Measurements from ENCODE around the gene ZBTB18.

The ZBTB18 gene

DNA sequence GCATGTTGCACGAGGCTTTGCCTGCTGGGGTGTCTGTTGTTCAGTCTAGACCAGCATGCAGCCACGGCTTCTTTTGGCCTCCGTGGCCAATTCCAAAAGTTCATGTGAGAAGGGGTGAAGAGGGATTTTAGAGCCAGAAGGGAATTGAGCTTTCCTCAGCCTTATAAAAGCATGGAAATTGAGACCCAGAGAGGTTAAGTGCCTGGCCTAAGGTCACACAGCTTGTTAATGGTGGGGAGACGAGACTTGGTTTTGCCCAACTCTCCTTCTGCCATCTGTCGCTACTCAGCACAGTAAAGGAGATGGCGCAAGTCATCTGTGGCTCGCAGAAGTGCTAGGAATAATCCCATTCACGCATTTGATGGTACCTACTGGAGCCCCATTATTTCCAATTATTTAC is 25.7 kb downstream of the ZBTB18 start:
- TF ChIP-seq, protein P1, sequence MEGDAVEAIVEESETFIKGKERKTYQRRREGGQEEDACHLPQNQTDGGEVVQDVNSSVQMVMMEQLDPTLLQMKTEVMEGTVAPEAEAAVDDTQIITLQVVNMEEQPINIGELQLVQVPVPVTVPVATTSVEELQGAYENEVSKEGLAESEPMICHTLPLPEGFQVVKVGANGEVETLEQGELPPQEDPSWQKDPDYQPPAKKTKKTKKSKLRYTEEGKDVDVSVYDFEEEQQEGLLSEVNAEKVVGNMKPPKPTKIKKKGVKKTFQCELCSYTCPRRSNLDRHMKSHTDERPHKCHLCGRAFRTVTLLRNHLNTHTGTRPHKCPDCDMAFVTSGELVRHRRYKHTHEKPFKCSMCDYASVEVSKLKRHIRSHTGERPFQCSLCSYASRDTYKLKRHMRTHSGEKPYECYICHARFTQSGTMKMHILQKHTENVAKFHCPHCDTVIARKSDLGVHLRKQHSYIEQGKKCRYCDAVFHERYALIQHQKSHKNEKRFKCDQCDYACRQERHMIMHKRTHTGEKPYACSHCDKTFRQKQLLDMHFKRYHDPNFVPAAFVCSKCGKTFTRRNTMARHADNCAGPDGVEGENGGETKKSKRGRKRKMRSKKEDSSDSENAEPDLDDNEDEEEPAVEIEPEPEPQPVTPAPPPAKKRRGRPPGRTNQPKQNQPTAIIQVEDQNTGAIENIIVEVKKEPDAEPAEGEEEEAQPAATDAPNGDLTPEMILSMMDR (IDR thresholded peaks at IDR 0.05) = no peak

DNA sequence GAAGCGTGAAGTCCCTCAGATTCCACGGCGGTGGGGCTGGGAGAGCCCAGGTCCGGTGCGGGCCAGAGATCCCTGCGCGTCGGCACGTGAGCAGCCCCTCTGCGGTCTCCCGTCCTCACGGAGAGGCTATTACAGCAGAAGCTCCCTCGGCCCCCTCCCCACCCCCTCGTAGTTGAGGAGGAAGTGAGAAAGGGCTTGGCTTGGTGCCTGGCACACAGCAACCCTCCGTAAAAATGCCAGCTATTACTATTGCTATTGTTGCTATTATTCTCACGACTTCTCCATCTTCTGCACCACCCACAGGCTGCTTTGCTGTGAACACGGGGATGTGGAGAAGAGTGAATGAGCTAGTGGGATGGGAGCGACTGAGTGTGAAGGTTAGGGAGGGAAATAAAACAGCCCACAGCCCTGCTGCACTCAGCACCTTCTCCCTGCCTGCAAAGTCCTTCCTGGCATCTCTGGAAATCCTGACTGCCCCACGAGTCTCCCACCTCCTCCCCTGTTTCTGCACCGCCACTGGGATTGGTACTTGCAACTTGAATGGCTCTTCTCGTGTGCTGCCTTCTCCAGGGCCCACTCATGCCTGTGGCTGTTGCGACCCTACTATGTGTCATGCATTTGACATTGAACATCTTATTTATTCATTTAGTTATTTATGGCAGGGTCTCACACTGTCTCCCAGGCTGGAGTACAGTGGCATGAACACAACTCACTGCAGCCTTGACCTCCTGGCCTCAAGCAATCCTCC is 26.6 kb downstream of the ZBTB18 start:
- TF ChIP-seq, protein P1 (IDR thresholded peaks at IDR 0.05) = no peak

DNA sequence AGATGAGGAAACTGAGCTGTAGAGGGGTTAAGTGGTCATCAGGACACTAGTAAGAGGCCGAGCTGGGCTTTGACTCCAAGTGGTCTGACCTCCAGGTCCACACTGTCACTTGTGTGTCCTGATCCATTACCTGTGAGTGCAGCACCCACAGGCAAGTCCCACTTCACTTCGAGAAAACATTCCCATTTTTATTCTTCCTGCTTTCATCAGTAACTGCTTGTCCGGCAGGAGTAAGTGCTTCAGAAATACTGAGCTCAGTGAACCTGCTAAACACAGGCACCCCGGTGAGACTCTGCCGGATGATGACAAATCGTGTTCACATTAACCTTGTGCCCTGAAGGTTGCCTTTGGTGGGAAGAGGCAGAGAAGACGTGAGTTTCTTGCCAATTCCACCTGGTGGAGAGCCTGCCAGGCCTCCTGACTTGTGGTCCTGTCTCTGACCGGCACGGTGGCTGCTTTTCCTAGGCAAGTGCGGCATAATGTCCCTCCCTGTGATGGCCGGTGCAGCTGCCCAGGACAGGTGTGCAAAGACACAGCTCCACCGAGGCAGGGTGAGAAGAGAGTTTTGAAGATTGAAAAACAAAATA is 29.4 kb downstream of the ZBTB18 start:
- TF ChIP-seq, protein P1 (IDR thresholded peaks at IDR 0.05) = no peak

DNA sequence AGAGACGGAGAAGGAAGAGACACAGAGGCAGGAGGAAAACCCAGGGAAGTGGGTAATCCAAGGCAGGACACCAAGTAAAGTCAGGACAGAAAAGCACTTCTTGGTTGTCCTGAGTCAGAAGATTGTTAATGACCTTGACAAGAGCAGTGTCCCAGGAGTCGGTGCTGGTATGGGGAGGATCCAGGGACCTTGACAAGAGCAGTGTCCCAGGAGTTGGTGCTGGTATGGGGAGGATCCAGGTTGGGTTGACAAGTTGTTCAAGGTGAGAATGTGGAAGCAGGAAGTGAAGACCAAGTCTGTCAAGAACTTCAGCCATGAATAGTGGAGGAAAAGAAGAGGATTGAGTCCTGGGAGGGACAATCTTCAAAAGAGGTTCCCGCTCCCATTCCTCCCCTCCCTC is 31.9 kb downstream of the ZBTB18 start:
- TF ChIP-seq, protein P1 (IDR thresholded peaks at IDR 0.05) = no peak

DNA sequence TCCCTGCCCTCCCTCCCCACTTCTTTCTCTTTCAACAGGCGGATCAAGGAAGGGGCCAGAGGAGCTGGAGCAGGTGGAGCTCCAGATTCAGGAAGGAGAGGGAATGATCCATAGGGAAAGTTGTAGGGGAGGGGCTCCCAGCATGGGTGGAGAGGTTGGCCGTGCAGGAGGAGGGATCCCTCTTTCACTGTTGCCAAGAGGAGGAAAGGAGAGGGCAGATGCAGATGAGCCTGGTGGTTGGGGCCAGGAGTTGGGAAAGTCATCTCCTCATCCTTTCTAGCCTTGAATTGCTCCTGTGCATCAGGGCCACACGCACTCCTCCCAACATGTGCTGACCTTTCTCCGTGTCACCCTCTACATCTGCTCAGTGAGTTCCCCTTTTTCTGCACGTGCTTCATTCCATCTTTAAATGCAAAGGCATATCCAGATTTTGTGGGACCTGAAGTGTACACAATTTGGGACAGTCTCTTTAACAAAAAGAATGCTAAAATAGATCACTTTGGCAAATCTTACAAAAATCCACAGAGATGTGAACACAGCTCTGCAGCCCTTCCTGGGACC is 32.4 kb downstream of the ZBTB18 start:
- TF ChIP-seq, protein P1 (IDR thresholded peaks at IDR 0.05) = no peak

DNA sequence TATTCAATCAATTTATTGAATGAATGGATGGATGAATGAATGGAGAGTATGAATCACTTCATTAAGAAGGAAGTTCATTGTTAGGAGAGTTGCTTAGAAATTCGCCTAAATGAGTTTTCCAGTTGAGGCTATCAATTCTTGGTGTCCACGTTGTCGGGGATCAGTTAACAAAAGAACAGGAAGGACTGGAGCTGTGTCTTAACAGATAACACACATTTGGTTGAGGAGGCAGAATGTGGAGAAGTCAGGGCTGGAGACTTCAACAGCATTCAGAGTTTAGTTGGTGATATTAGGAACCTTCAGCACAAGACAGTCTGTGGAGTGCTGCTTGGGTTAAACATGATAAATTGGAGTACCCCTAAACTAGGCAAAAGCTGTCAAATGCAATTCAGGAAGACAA is 33.7 kb downstream of the ZBTB18 start:
- TF ChIP-seq, protein P1 (IDR thresholded peaks at IDR 0.05) = no peak

DNA sequence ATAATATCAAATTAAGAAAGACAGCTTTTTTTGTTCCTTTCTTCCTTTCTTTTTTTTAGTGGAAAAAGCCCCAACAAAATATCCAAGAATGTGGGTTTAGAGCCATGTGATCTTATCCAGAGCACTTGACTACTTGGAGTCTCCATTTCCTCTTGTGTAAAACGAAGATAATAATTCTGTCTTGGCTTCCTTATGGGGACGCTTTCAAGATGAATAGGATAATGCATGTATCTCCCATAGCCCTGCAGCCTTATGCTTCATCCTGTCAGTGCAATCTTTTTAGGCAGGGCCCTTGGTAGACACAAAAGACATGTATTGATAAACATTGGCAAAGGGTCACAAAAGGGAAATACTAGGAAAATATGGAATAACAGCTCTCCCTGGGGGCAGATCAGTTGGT is 34.8 kb downstream of the ZBTB18 start:
- TF ChIP-seq, protein P1 (IDR thresholded peaks at IDR 0.05) = no peak

Measured in LNCAP (cell line).